ENCODE data around the gene AARSD1. TPM values are rescaled to one million over a fixed set of nuclear protein-coding genes. Genes with fewer than 3 reads are reported as not detected.

The AARSD1 gene
- total and polyA plus RNA-seq, 2 donors (not counting 1 experiment from before 2014, with no cell fraction given) = 56.5 to 60.0 TPM

DNA sequence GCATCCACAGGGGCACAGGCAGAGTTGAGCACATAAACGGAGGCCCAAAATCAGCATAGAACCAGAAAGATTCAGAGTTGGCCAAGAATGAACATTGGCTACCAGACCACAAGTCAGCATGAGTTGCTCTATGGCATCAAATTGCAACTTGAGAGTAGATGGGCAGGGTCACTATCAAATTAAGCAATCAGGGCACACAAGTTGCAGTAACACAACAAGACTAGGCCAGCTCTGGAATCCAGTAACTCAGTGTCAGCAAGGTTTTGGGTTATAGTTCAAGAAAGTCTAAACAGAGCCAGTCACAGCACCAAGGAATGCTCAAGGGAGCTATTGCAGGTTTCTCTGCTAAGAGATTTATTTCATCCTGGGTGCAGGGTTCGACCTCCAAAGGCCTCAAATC lies 50.7 kb downstream of the AARSD1 start:
- Histone ChIP-seq H3K9me3 (ENCODE audit: control extremely low read depth in 1 of 3, control insufficient read depth in 2 of 3, insufficient read depth in 1 of 3, low read length in 2 of 3) (no peaks in the 10 kb centered on the region), H4K20me1 (ENCODE audit: control insufficient read depth, insufficient read depth, low read length, poor library complexity, severe bottlenecking) (no peaks in the 10 kb centered on the region), H3K27ac (ENCODE audit: low read length in 2 of 2) (no peak overlapping the region), H2AFZ (ENCODE audit: insufficient read depth, low read depth, low read length, poor library complexity, severe bottlenecking) (no peak overlapping the region), H3K36me3 (replicated peaks in 1 of 2; ENCODE audit: control extremely low read depth in 1 of 2, control insufficient read depth in 1 of 2, extremely low read depth in 1 of 2, insufficient read depth in 2 of 2, low read length in 1 of 2) (no peaks in the 10 kb centered on the region), H3K4me1 (ENCODE audit: control insufficient read depth in 2 of 2, insufficient read depth in 2 of 2, low read length in 2 of 2) (peaks cover 0 to 8% of the 10 kb centered on the region in 2 donors), H3K4me2 (replicated peaks; ENCODE audit: low read depth, low read length, poor library complexity, severe bottlenecking) (no peak overlapping the region), H3K79me2 (ENCODE audit: control insufficient read depth, insufficient read depth, low read length) (no peaks in the 10 kb centered on the region), H3K4me3 (ENCODE audit: control extremely low read depth in 1 of 5, extremely low read depth in 1 of 5, insufficient read depth in 1 of 5, low read depth in 2 of 5, low read length in 4 of 5) (no peak overlapping the region), H3K27me3 (replicated peaks in 1 of 4; ENCODE audit: control extremely low read depth in 1 of 4, control insufficient read depth in 3 of 4, insufficient read depth in 4 of 4, low read length in 3 of 4) (no peaks in the 10 kb centered on the region), H3K9ac (ENCODE audit: low read length) (no peak overlapping the region)
- Mint-ChIP-seq H3K9me3 (ENCODE audit: insufficient read depth) (no peaks in the 10 kb centered on the region), H3K4me1 (peaks cover 5% of the 10 kb centered on the region), H3K27me3 (no peaks in the 10 kb centered on the region), H3K4me3 (no peak overlapping the region), H3K27ac (no peak overlapping the region)
- ChIA-PET CTCF (no interaction called here), POLR2A (no interaction called here)
- 89% methylated on average over 1 of the region's 2 CpGs for WGBS (ENCODE audit: insufficient coverage)
- TF ChIP-seq, protein P1, sequence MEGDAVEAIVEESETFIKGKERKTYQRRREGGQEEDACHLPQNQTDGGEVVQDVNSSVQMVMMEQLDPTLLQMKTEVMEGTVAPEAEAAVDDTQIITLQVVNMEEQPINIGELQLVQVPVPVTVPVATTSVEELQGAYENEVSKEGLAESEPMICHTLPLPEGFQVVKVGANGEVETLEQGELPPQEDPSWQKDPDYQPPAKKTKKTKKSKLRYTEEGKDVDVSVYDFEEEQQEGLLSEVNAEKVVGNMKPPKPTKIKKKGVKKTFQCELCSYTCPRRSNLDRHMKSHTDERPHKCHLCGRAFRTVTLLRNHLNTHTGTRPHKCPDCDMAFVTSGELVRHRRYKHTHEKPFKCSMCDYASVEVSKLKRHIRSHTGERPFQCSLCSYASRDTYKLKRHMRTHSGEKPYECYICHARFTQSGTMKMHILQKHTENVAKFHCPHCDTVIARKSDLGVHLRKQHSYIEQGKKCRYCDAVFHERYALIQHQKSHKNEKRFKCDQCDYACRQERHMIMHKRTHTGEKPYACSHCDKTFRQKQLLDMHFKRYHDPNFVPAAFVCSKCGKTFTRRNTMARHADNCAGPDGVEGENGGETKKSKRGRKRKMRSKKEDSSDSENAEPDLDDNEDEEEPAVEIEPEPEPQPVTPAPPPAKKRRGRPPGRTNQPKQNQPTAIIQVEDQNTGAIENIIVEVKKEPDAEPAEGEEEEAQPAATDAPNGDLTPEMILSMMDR (IDR thresholded peaks at IDR 0.05) = no peak
- TF ChIP-seq EZH2 (IDR thresholded peaks at IDR 0.05; ENCODE audit: borderline replicate concordance, insufficient read depth, low read depth, low read length, poor library complexity, severe bottlenecking) = no peak
- no peak for ATAC-seq (ENCODE audit: low read depth)
- no peak for DNase-seq
- intact Hi-C loops (cut with micrococcal nuclease) = no loop called here

GRCh38 chr17:42908872-42909700 lies 55.2 kb downstream of the AARSD1 start:
- Histone ChIP-seq H3K9ac (ENCODE audit: low read length) (no peak overlapping the region), H4K20me1 (ENCODE audit: control insufficient read depth, insufficient read depth, low read length, poor library complexity, severe bottlenecking) (no peaks in the 10 kb centered on the region), H3K4me1 (ENCODE audit: control insufficient read depth in 2 of 2, insufficient read depth in 2 of 2, low read length in 2 of 2) (peaks cover 9 to 18% of the 10 kb centered on the region in 2 donors), H3K27me3 (replicated peaks in 1 of 4; ENCODE audit: control extremely low read depth in 1 of 4, control insufficient read depth in 3 of 4, insufficient read depth in 4 of 4, low read length in 3 of 4) (no peaks in the 10 kb centered on the region), H3K79me2 (ENCODE audit: control insufficient read depth, insufficient read depth, low read length) (no peaks in the 10 kb centered on the region), H3K27ac (ENCODE audit: low read length in 2 of 2) (peak overlapping the region in 1 of 2 donors; percentile 6), H3K4me2 (replicated peaks; ENCODE audit: low read depth, low read length, poor library complexity, severe bottlenecking) (no peak overlapping the region), H2AFZ (ENCODE audit: insufficient read depth, low read depth, low read length, poor library complexity, severe bottlenecking) (peak overlapping the region; percentile 33), H3K4me3 (ENCODE audit: control extremely low read depth in 1 of 5, extremely low read depth in 1 of 5, insufficient read depth in 1 of 5, low read depth in 2 of 5, low read length in 4 of 5) (no peak overlapping the region), H3K9me3 (ENCODE audit: control extremely low read depth in 1 of 3, control insufficient read depth in 2 of 3, insufficient read depth in 1 of 3, low read length in 2 of 3) (no peaks in the 10 kb centered on the region), H3K36me3 (replicated peaks in 1 of 2; ENCODE audit: control extremely low read depth in 1 of 2, control insufficient read depth in 1 of 2, extremely low read depth in 1 of 2, insufficient read depth in 2 of 2, low read length in 1 of 2) (no peaks in the 10 kb centered on the region)
- POLR2A ChIA-PET = no interaction called here
- no peak for TF ChIP-seq EZH2 (IDR thresholded peaks at IDR 0.05; ENCODE audit: borderline replicate concordance, insufficient read depth, low read depth, low read length, poor library complexity, severe bottlenecking)
- TF ChIP-seq, protein P1 (IDR thresholded peaks at IDR 0.05) = no peak
- intact Hi-C loops (cut with micrococcal nuclease) = no loop called here
- Mint-ChIP-seq H3K4me3 (no peak overlapping the region), H3K4me1 (peaks cover 15% of the 10 kb centered on the region), H3K9me3 (ENCODE audit: insufficient read depth) (no peaks in the 10 kb centered on the region), H3K27ac (peak overlapping the region; percentile 16), H3K27me3 (no peaks in the 10 kb centered on the region)
- CTCF ChIA-PET = no interaction called here
- 93% methylated on average over 3 of the region's 7 CpGs for WGBS (ENCODE audit: insufficient coverage)
- DNase-seq (no peak), ATAC-seq (ENCODE audit: low read depth) (no peak)

All from B cell (primary cell).